Stimulated activated naive CD8-positive, alpha-beta T cell treated with anti-CD3 and anti-CD28 coated beads, Interleukin-15, Interleukin-2, amounts not matched to agents 100 U/mL and 50 U/mL, for 24 hours (primary cell): ENCODE measurements around the gene ADAMTS5.

Experiments used
- ATAC-seq: fragments of 150-1000 bp; cut with Tn5 transposase; one replicate; pipeline ENCODE4 v1.10.0; 2021
- DNase-seq: peaks from one replicate; pipeline ENCODE4 v3.0.0; 2021

The ADAMTS5 gene

DNA sequence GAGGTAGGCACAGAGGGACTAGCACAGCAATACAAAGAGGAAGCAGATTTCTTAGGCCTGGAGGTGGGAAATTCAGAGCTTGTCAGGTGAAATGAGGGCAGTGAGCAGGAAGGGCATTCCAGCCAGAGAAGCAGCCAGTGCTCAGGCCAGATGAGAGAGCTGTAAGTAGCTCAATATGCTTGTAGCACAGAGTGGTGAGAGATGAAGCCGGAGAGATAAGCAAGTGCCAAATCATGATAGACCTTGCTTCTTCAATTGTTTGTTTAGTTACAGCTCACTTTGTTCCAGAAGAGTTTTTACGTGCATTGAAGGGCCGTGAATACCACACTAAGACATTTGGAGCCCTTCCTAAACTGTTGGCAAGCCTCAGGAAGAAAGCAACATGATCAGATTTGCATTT, 79.6 kb downstream of the ADAMTS5 start:
- DNase-seq, result no peak
- ATAC-seq, result no peak

- DNase-seq (no peak), ATAC-seq (no peak)
Measured at GRCh38 chr21:26884436-26884835, 82.5 kb downstream of the ADAMTS5 start.

GRCh38 chr21:26883768-26884167, 83.1 kb downstream of the ADAMTS5 start:
- ATAC-seq (no peak), DNase-seq (no peak)

DNA sequence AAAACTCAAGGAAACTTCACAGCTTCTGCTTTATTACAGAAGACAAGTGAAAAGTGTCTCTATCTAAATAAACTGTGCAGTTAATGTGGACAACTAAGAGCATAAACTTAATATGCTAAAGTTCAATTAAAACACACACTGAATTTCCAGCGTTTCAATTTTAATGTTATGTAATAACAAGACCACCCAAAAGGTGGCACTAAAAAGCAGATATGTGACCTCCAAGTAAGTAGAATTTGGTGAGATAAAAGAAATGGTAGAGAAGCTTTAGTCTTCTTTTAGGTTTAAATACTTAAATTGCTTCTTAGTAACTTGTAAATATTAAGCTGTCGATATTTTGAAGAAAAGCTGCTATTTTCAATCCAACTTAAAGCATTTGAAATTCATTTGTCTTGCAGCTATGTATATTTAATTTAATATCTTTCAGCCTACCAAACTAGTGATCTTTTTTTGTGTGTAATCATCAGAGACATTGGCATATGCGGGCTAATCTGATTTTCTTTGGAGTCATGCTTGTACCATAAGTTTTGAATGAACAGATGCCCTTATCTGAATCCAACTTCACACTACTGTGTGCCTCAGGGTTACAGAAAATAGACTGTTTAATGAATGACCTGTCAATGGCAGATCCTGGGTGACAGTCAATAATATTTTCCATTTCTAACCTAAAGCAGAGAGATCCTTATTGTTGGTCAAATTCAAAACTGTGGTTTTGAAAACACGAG, 85.2 kb downstream of the ADAMTS5 start:
- ATAC-seq (no peak), DNase-seq (no peak)

GRCh38 chr21:26877018-26877417, 89.9 kb downstream of the ADAMTS5 start:
- DNase-seq, result no peak
- ATAC-seq, result no peak

DNA sequence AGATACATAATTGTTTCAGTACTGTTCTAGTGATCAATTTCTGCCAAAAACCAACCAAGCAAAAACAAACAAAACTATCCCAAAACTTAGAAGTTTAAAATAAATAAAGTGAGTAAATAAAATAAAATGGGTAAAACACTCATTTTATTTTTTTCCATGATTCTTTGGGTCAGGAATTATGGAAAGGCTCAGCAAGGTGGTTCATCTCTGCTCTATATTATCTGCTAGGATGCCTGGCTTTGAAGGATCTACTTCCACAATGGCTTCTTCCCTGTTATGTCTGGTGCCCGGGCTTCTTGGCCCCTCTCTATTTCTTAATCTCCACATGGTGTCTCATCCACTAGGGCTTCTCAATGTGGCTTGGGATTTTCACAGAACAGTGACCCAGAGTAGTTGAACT, 92.5 kb downstream of the ADAMTS5 start:
- DNase-seq (no peak), ATAC-seq (no peak)
